OCI-LY7 (cell line): ENCODE measurements around the gene E2F4.

Experiments
- CTCF ChIP-seq: fragments of 200-600 bp; sonication (generic); conservative IDR thresholded peaks from 2 replicates; pipeline ENCODE4 v1.5.1; 2014; ENCODE audit warnings: mild to moderate bottlenecking, antibody characterized with exemption, low read length, moderate library complexity, mixed read lengths
- EZH2phosphoT487 ChIP-seq: fragments of 200-600 bp; sonication (generic); IDR thresholded peaks from 2 replicates; pipeline ENCODE4 v1.6.1; 2018; ENCODE audit warnings: low read depth, borderline replicate concordance, mild to moderate bottlenecking, mixed run types, antibody characterized with exemption, low read length, moderate library complexity, mixed read lengths

- TF ChIP-seq CTCF: no peak
- TF ChIP-seq EZH2phosphoT487: no peak
Measured at GRCh38 chr16:67212766-67213165, 20.8 kb downstream of the E2F4 start.
